Kidney epithelial cell (primary cell): ENCODE measurements around the gene PRRX2. TPM values are rescaled to one million over a fixed set of nuclear protein-coding genes. Genes with fewer than 3 reads are reported as not detected.
A peak's percentile ranks its signal among the peaks of the same experiment; 100 is the strongest.
"Not testable (repeated sequence)": the region's sequence is repeated elsewhere in the genome, so short reads cannot be mapped to it uniquely, and the experiment has no call there.

Experiments
- DNase-seq: peaks from one replicate; pipeline ENCODE4 v3.0.0-alpha.2; 2010; ENCODE audit warnings: low read depth
- H3K27me3 ChIP-seq: 2 replicates; pipeline ENCODE4 v1.6.0; 2011; ENCODE audit warnings: low read length; ENCODE audit not compliant: control insufficient read depth, insufficient read depth
- H3K36me3 ChIP-seq: 2 replicates; pipeline ENCODE4 v1.5.1; 2011; ENCODE audit warnings: low read length; ENCODE audit not compliant: control insufficient read depth, insufficient read depth
- H3K4me3 ChIP-seq: 2 replicates; pipeline ENCODE4 v1.5.1; 2011; ENCODE audit warnings: low read depth, mild to moderate bottlenecking, control low read depth, low read length
- CTCF ChIP-seq: IDR thresholded peaks from 2 replicates; pipeline ENCODE4 v1.5.1; 2011; ENCODE audit warnings: mild to moderate bottlenecking, moderate library complexity, low read length, control low read depth, inconsistent platforms; ENCODE audit not compliant: insufficient read depth, poor library complexity, severe bottlenecking
- total RNA-seq: library from RNA; depleted of rRNA; stranded (reverse); fragments of >200 nt; gene quantifications from 2 replicates; pipeline ENCODE4 v1.2.3, GENCODE V29; 2015

The PRRX2 gene
- total RNA-seq, 1 donor from 2014 or later, result not detected

- no peak for TF ChIP-seq CTCF
- no peak overlapping the region for H3K4me3 ChIP-seq
- H3K27me3 ChIP-seq, result peaks cover under 1% of the 10 kb centered on the region
- DNase-seq, result no peak
- no peaks in the 10 kb centered on the region for H3K36me3 ChIP-seq
Measured at GRCh38 chr9:129748249-129748648, 82.8 kb downstream of the PRRX2 start.

- not testable (repeated sequence) for H3K36me3 ChIP-seq, H3K27me3 ChIP-seq, DNase-seq, H3K4me3 ChIP-seq
Measured at GRCh38 chr9:129749052-129749451, 83.6 kb downstream of the PRRX2 start.

GRCh38 chr9:129749575-129749974 lies 84.1 kb downstream of the PRRX2 start:
- no peak for DNase-seq
- no peaks in the 10 kb centered on the region for H3K36me3 ChIP-seq
- H3K27me3 ChIP-seq, result peaks cover 2% of the 10 kb centered on the region
- no peak overlapping the region for H3K4me3 ChIP-seq
- TF ChIP-seq CTCF, result no peak

- no peaks in the 10 kb centered on the region for H3K36me3 ChIP-seq
- no peak overlapping the region for H3K4me3 ChIP-seq
- TF ChIP-seq CTCF, result no peak
- peaks cover 2% of the 10 kb centered on the region for H3K27me3 ChIP-seq
- DNase-seq, result peak; percentile 54
Measured at GRCh38 chr9:129750013-129750638, 84.7 kb downstream of the PRRX2 start.

GRCh38 chr9:129751841-129752801 lies 86.7 kb downstream of the PRRX2 start:
- peak overlapping the region; percentile 5 for H3K4me3 ChIP-seq
- TF ChIP-seq CTCF, result no peak
- DNase-seq, result no peak

GRCh38 chr9:129752900-129753729 lies 87.7 kb downstream of the PRRX2 start, which contains the start of gene PTGES:
TSS of gene PTGES (minus strand) at chr9:129753042. CDS start at chr9:129753012, 30 bp downstream.
- Histone ChIP-seq H3K27me3 (peaks cover 2% of the 10 kb centered on the region), H3K36me3 (no peaks in the 10 kb centered on the region), H3K4me3 (peak within 1 kb of the TSS; percentile 5)
- TF ChIP-seq CTCF, result no peak
- DNase-seq, result peak; percentile 62

More at GRCh38 chr9:129751841-129752801, 86.7 kb downstream of the PRRX2 start:
- no peaks in the 10 kb centered on the region for H3K36me3 ChIP-seq
- H3K27me3 ChIP-seq, result peaks cover 2% of the 10 kb centered on the region
